ENCODE results near the gene HS1BP3.

The HS1BP3 gene

DNA sequence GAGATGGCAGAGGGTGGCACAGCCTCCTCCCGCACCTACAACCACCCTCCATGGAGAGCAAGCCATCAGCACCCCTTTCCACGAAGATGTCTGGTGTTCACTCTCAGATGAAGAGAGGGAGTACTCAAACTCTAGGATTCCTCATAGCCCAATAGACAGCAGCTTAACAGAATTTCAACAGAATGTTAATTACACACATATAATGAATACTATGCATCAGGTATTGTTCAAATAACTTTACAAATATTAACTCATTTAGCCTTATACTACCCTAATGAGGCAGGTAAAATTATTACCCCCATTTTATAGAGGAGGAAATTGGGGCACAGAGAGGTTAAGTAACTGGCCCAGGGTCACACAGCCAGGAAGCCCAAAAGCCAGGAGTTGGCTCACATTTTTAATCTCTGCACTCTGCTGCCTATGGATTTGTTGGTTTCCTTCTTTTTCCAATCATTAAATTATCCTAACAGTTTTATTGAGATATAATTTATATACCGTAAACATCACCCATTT is 39.0 kb downstream of the HS1BP3 start:
- Histone ChIP-seq H3K4me1 (ENCODE audit: control insufficient read depth in 1 of 2, insufficient read depth in 2 of 2, low read length in 2 of 2) (peaks cover 28% of the 10 kb centered on the region in 2 donors), H3K9me3 (ENCODE audit: control insufficient read depth in 1 of 2, low read length in 2 of 2) (peaks cover 0 to 2% of the 10 kb centered on the region in 2 donors), H3K27me3 (ENCODE audit: control insufficient read depth in 1 of 2, insufficient read depth in 2 of 2, low read length in 2 of 2) (no peaks in the 10 kb centered on the region), H3K4me3 (ENCODE audit: low read depth in 1 of 2, low read length in 2 of 2) (no peak overlapping the region), H3K36me3 (ENCODE audit: control insufficient read depth in 1 of 2, insufficient read depth in 2 of 2, low read length in 2 of 2) (no peaks in the 10 kb centered on the region), H3K27ac (ENCODE audit: low read depth, low read length) (peak overlapping the region; percentile 87), H3K9ac (ENCODE audit: low read depth in 1 of 2, low read length in 2 of 2) (no peak overlapping the region)

DNA sequence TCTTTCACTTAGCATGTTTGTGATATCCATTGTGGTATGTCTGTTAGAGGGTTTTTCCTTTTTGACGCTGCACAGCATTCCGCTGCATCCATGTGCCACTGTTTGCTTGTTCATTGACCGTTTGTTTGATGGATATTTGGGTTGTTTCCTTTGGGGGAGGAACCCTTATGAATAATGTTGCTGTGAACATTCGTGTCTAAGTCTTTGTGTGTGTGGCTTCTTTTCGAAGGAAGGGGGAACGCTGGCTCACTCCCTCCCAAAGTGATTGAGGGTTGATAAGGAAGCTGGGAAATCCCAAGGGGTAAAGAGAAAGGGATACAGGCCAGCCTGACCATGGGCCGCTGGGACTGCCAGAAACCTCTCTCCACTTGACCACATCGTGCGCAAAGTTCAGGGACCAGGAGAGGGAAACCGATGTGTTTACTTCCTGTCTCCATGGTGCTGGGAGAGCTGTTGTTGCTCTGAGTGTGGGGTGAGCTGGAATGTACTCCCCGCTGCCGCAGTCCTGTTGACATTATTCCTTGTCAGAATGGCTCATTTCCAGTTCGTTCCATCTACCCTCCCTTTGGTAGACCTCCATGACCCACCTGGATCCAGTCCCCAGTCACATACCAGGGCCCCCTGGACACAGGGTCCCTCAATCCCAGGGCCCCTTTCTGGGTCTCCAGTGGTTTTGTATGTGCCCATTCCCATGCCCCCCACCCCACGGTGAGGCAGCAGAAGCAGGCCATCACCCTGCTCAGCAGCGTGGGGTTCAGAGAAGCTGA is 39.6 kb downstream of the HS1BP3 start:
- no peaks in the 10 kb centered on the region for H3K36me3 ChIP-seq (ENCODE audit: control insufficient read depth in 1 of 2, insufficient read depth in 2 of 2, low read length in 2 of 2)
- peaks cover 21 to 22% of the 10 kb centered on the region in 2 donors for H3K4me1 ChIP-seq (ENCODE audit: control insufficient read depth in 1 of 2, insufficient read depth in 2 of 2, low read length in 2 of 2)
- H3K27me3 ChIP-seq (ENCODE audit: control insufficient read depth in 1 of 2, insufficient read depth in 2 of 2, low read length in 2 of 2) = no peaks in the 10 kb centered on the region
- no peak overlapping the region for H3K9ac ChIP-seq (ENCODE audit: low read depth in 1 of 2, low read length in 2 of 2)
- H3K27ac ChIP-seq (ENCODE audit: low read depth, low read length) = peak overlapping the region; percentile 87
- H3K9me3 ChIP-seq (ENCODE audit: control insufficient read depth in 1 of 2, low read length in 2 of 2) = peaks cover 0 to 2% of the 10 kb centered on the region in 2 donors
- H3K4me3 ChIP-seq (ENCODE audit: low read depth in 1 of 2, low read length in 2 of 2) = no peak overlapping the region

DNA sequence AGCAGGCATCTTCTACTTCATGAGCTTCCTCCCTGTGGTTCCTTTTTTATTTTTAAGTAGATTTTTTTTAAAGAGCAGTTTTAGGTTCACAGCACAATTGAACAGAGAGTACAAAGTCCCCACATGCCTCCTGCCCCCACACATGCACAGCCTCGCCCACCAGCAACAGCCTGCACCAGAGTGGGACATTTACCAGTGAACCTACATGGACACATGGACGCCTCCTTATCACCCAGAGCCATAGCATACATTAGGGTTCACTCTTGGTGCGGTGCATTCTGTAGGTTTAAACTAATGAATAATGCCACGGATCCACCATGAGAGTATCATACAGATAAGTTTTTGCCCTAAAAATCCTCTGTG is 40.9 kb downstream of the HS1BP3 start:
- Histone ChIP-seq H3K27ac (ENCODE audit: low read depth, low read length) (no peak overlapping the region), H3K9ac (ENCODE audit: low read depth in 1 of 2, low read length in 2 of 2) (no peak overlapping the region)

GRCh38 chr2:20609349-20609994 is 41.4 kb downstream of the HS1BP3 start:
- Histone ChIP-seq H3K27ac (ENCODE audit: low read depth, low read length) (peak overlapping the region; percentile 20), H3K9ac (ENCODE audit: low read depth in 1 of 2, low read length in 2 of 2) (no peak overlapping the region), H3K4me3 (ENCODE audit: low read depth in 1 of 2, low read length in 2 of 2) (no peak overlapping the region), H3K36me3 (ENCODE audit: control insufficient read depth in 1 of 2, insufficient read depth in 2 of 2, low read length in 2 of 2) (no peaks in the 10 kb centered on the region), H3K27me3 (ENCODE audit: control insufficient read depth in 1 of 2, insufficient read depth in 2 of 2, low read length in 2 of 2) (no peaks in the 10 kb centered on the region), H3K9me3 (ENCODE audit: control insufficient read depth in 1 of 2, low read length in 2 of 2) (peaks cover 0 to 2% of the 10 kb centered on the region in 2 donors), H3K4me1 (ENCODE audit: control insufficient read depth in 1 of 2, insufficient read depth in 2 of 2, low read length in 2 of 2) (peaks cover 12 to 13% of the 10 kb centered on the region in 2 donors)

More for the DNA sequence above, 40.9 kb downstream of the HS1BP3 start:
- Histone ChIP-seq H3K9me3 (ENCODE audit: control insufficient read depth in 1 of 2, low read length in 2 of 2) (peaks cover 0 to 2% of the 10 kb centered on the region in 2 donors), H3K4me3 (ENCODE audit: low read depth in 1 of 2, low read length in 2 of 2) (no peak overlapping the region), H3K27me3 (ENCODE audit: control insufficient read depth in 1 of 2, insufficient read depth in 2 of 2, low read length in 2 of 2) (no peaks in the 10 kb centered on the region), H3K4me1 (ENCODE audit: control insufficient read depth in 1 of 2, insufficient read depth in 2 of 2, low read length in 2 of 2) (peaks cover 17 to 18% of the 10 kb centered on the region in 2 donors), H3K36me3 (ENCODE audit: control insufficient read depth in 1 of 2, insufficient read depth in 2 of 2, low read length in 2 of 2) (no peaks in the 10 kb centered on the region)

DNA sequence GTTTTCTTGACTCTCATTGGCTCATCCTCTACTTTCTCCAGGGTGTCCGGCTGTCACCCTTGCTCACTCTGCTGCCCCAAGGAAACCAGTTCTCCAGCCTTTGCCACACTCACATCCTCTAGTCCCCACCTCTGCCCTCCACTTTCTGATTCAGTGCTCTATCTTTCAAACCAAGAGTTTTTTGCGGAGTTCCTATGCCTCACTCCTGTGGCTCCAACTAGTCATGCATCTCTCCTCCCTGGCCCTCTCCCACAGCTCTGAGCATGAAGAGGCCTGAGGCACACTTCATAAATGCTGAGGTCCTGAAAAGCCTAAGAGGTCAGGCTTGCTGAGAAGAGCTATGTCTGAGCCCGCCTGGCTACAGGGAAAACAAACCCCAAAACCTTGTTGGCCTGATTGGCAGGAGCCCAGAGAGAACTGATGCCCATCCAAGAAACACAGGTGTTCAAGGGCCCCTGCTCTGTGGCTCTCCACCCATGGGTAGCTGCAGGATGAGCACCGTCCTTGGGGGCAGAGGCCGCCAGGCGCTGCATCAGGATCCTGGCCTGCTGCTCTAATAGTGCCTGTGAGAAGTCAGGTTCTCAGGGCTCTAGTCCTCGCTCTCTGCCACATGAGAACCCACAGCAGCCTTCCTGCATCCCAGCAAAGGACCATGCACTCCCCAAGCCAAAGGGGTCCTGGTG is 42.1 kb downstream of the HS1BP3 start:
- H3K9me3 ChIP-seq (ENCODE audit: control insufficient read depth in 1 of 2, low read length in 2 of 2) = peaks cover 0 to 2% of the 10 kb centered on the region in 2 donors
- peaks cover 6 to 7% of the 10 kb centered on the region in 2 donors for H3K4me1 ChIP-seq (ENCODE audit: control insufficient read depth in 1 of 2, insufficient read depth in 2 of 2, low read length in 2 of 2)
- H3K36me3 ChIP-seq (ENCODE audit: control insufficient read depth in 1 of 2, insufficient read depth in 2 of 2, low read length in 2 of 2) = no peaks in the 10 kb centered on the region
- no peak overlapping the region for H3K9ac ChIP-seq (ENCODE audit: low read depth in 1 of 2, low read length in 2 of 2)
- H3K27me3 ChIP-seq (ENCODE audit: control insufficient read depth in 1 of 2, insufficient read depth in 2 of 2, low read length in 2 of 2) = no peaks in the 10 kb centered on the region
- H3K27ac ChIP-seq (ENCODE audit: low read depth, low read length) = no peak overlapping the region
- H3K4me3 ChIP-seq (ENCODE audit: low read depth in 1 of 2, low read length in 2 of 2) = no peak overlapping the region

- Histone ChIP-seq H3K9me3 (ENCODE audit: control insufficient read depth in 1 of 2, low read length in 2 of 2) (peaks cover 0 to 2% of the 10 kb centered on the region in 2 donors), H3K27me3 (ENCODE audit: control insufficient read depth in 1 of 2, insufficient read depth in 2 of 2, low read length in 2 of 2) (no peaks in the 10 kb centered on the region), H3K27ac (ENCODE audit: low read depth, low read length) (no peak overlapping the region), H3K9ac (ENCODE audit: low read depth in 1 of 2, low read length in 2 of 2) (no peak overlapping the region), H3K4me1 (ENCODE audit: control insufficient read depth in 1 of 2, insufficient read depth in 2 of 2, low read length in 2 of 2) (peaks cover 6 to 7% of the 10 kb centered on the region in 2 donors), H3K4me3 (ENCODE audit: low read depth in 1 of 2, low read length in 2 of 2) (no peak overlapping the region), H3K36me3 (ENCODE audit: control insufficient read depth in 1 of 2, insufficient read depth in 2 of 2, low read length in 2 of 2) (no peaks in the 10 kb centered on the region)
These were observed 43.5 kb downstream of the HS1BP3 start for GRCh38 chr2:20607446-20607845.

DNA sequence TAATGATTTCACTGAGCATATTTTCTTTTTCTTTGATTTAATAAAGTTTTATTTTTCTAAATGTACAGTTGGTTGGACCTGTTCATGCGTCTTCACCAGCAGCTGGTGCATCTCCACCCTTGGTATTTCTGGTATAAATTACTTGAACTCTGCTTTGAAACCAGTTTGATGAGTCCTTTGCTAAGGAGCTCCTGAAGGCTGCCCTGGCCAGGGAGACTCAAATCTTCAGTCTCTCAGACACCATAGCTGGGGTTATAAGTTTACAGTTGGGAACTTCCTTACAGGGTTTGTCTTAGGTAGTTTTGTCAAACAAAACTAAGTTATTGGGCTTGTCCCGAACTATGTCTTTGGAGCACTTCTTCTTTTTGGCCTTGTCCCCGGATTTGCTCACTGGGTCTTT is 44.7 kb downstream of the HS1BP3 start:
- H3K4me3 ChIP-seq (ENCODE audit: low read depth in 1 of 2, low read length in 2 of 2) = no peak overlapping the region
- H3K27me3 ChIP-seq (ENCODE audit: control insufficient read depth in 1 of 2, insufficient read depth in 2 of 2, low read length in 2 of 2) = no peaks in the 10 kb centered on the region
- H3K4me1 ChIP-seq (ENCODE audit: control insufficient read depth in 1 of 2, insufficient read depth in 2 of 2, low read length in 2 of 2) = no peaks in the 10 kb centered on the region
- H3K9ac ChIP-seq (ENCODE audit: low read depth in 1 of 2, low read length in 2 of 2) = no peak overlapping the region
- peaks cover 0 to 2% of the 10 kb centered on the region in 2 donors for H3K9me3 ChIP-seq (ENCODE audit: control insufficient read depth in 1 of 2, low read length in 2 of 2)
- H3K36me3 ChIP-seq (ENCODE audit: control insufficient read depth in 1 of 2, insufficient read depth in 2 of 2, low read length in 2 of 2) = no peaks in the 10 kb centered on the region
- no peak overlapping the region for H3K27ac ChIP-seq (ENCODE audit: low read depth, low read length)

GRCh38 chr2:20604951-20605381 is 45.9 kb downstream of the HS1BP3 start:
- no peak overlapping the region for H3K27ac ChIP-seq (ENCODE audit: low read depth, low read length)
- H3K9ac ChIP-seq (ENCODE audit: low read depth in 1 of 2, low read length in 2 of 2) = no peak overlapping the region
- H3K4me1 ChIP-seq (ENCODE audit: control insufficient read depth in 1 of 2, insufficient read depth in 2 of 2, low read length in 2 of 2) = no peaks in the 10 kb centered on the region

GRCh38 chr2:20604401-20604911 is 46.4 kb downstream of the HS1BP3 start:
- Histone ChIP-seq H3K36me3 (ENCODE audit: control insufficient read depth in 1 of 2, insufficient read depth in 2 of 2, low read length in 2 of 2) (no peaks in the 10 kb centered on the region), H3K4me1 (ENCODE audit: control insufficient read depth in 1 of 2, insufficient read depth in 2 of 2, low read length in 2 of 2) (no peaks in the 10 kb centered on the region), H3K9me3 (ENCODE audit: control insufficient read depth in 1 of 2, low read length in 2 of 2) (peaks cover 0 to 2% of the 10 kb centered on the region in 2 donors), H3K27me3 (ENCODE audit: control insufficient read depth in 1 of 2, insufficient read depth in 2 of 2, low read length in 2 of 2) (no peaks in the 10 kb centered on the region), H3K4me3 (ENCODE audit: low read depth in 1 of 2, low read length in 2 of 2) (no peak overlapping the region), H3K9ac (ENCODE audit: low read depth in 1 of 2, low read length in 2 of 2) (no peak overlapping the region), H3K27ac (ENCODE audit: low read depth, low read length) (no peak overlapping the region)

More at GRCh38 chr2:20604951-20605381, 45.9 kb downstream of the HS1BP3 start:
- peaks cover 0 to 2% of the 10 kb centered on the region in 2 donors for H3K9me3 ChIP-seq (ENCODE audit: control insufficient read depth in 1 of 2, low read length in 2 of 2)
- no peaks in the 10 kb centered on the region for H3K36me3 ChIP-seq (ENCODE audit: control insufficient read depth in 1 of 2, insufficient read depth in 2 of 2, low read length in 2 of 2)
- H3K27me3 ChIP-seq (ENCODE audit: control insufficient read depth in 1 of 2, insufficient read depth in 2 of 2, low read length in 2 of 2) = no peaks in the 10 kb centered on the region
- H3K4me3 ChIP-seq (ENCODE audit: low read depth in 1 of 2, low read length in 2 of 2) = no peak overlapping the region

All from duodenal mucosa (tissue), 2 donors.